H4 (cell line): ENCODE data around the gene TRMU. TPM values are rescaled to one million over a fixed set of nuclear protein-coding genes. Genes with fewer than 3 reads are reported as not detected.

Source experiments
- DNase-seq: peaks from one replicate; pipeline ENCODE4 v3.0.0-alpha.2; 2015; ENCODE audit warnings: low spot score
- total RNA-seq: library from RNA; depleted of rRNA; stranded (reverse); fragments of >200 nt; shearing (Covaris generic); gene quantifications from 2 replicates; pipeline ENCODE4 v1.2.3, GENCODE V29; 2014

Gene TRMU
- total RNA-seq, 1 experiment from 2014 or later: 37.0 TPM

DNA sequence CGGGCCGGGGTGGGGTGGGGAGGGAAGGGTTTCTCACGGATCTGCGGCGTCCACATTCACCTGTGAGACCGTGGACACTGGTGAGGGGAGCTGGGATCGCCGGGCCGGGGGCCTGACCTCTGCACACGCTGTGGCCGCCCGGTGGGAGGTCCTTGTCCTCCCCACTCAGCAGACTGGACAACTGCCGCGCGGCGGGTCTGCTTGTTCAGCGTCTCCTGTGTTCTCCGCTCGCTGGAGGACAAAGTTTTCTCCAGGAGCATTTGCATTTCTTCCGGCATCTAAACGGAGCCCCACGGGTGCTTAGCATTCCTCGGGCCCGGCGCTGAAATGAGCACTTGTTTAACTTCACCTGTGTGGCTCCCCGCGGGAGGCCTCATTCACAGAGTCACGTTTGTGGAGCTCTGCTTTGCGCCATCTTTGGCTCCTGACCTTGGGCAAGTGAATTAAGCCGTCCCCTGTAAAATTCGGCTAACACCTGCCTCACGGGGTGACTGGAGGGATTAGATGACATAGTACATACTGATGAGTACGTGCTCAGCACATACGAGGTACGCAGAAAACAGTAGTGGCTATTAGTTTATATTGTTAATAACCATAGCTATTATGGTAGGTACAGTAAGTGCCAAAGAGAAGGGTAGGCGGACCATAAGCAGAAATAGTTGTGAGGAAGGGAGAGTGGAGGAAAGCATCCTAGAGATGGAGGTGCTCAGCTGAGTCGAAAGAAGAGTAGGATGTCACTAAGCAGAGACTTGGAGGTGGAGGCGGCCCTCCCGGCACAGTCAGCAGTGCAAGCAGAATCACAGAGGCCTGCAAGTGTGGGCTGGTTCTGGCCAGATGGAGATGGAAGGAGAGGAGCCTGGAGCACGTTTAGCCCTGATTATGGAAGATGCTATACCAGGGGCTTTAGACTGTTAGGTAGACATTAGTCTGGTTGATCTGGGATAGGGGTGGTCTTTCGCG lies 885 bp downstream of the TRMU start:
- no peak for DNase-seq

DNA sequence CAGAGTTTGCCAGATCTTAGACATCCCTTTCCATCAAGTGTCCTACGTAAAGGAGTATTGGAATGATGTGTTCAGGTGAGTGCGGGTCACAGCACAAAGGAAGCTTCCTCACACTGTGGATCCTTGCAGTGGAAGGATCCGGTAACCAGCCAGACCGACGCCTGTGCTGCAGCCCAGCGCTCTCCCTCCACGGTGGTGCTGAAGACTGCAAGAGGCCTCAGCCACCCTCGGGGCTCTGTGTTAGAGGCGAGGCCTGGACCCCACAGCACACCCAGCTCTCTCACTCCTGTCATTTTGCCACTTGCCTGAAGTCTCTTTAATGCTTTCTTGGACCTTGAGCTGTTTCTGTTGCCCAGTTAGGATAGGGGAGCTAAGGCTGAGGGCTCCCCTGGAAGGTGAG lies 2.4 kb downstream of the TRMU start:
- DNase-seq: no peak

DNA sequence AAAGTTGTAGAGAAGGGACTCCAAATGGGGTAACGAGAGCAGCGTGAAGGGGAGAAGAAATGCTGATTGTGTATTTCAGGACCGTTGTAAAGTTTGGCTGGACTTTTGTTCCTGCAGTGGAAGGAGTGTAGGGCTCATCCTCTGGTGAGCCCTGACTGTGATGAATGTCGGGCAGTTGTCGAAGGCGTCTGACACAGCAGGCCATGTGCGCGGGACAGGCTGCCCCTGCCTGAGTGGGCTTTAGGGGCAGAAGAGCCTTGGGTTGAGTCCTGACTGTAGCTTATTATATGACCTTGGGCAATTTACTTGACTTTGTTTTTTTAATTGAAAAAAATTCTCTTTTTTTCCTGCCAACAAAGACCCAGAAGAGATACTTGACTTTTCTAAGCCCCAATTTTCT lies 3.1 kb downstream of the TRMU start:
- no peak for DNase-seq

DNA sequence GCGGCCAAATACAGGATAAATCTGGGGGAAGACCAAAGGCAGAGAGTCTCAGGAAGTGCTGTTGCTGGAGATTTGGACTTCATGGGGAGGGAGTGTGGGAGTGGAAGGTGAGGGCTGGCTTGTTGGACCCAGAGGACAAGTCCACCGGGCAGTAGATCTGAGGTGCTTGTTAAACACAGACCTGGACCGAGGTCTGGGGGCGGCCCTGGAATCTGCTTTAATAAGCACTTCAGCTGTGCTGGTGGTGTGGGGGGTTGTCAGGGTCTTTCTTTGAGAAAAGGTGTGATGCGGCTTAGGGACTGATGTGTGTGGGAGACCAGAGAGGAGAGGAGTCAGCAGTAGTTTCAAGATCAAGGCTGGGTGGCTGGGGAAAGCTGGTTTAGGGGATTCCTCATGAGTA lies 4.4 kb downstream of the TRMU start:
- DNase-seq: no peak

DNA sequence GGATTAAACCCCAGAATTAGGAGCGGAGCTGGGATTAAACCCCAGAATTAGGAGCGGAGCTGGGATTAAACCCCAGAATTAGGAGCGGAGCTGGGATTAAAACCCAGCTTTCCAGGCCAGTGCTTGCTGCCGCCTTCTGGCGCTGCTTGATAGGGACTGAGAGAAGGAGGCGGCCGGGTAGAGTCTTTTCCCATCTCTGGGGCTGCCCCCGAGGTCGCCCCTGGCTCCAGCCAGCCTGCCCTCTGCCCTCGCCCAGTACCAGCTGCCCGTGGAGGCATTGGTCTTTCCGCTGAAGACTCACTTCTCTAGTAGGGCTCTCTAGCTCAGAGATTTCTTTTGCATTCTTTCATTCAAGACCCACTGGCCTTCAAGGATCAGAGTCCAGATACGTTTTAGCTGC lies 5.2 kb downstream of the TRMU start:
- DNase-seq: no peak

DNA sequence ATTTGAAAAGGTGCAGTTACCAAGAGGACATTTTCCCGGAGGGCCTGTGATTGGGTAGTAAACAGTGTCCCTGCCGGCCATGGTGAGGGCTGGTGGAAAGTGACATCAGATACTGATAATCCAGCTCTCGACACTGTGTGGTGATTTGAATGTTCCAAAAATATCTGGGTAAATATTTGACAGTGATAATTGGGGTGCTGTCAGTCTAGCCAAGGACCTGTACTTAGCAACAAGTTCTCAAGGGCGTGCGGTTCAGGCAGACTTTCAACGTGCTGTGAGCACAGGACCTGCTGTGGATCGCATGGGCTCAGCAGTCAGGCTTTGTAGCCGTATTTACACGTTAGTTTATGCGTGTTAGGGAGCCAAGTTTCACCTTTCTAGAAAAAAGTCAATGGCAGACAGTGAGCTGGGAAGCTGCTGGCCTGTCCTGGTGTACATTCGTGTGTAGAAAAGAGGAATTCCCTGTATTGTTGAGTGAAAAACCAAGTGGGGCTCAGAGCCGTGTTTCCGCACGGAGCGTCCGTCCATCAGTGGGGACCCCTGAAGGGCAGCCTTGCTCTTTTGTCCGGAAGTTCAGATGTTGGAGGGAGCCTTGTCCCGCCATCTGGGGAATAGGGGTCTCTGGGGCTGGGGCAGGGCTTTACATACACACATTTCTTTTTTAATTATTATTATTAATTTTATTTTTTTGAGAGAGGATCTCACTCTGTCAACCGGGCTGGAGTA lies 11.3 kb downstream of the TRMU start:
- DNase-seq: no peak

DNA sequence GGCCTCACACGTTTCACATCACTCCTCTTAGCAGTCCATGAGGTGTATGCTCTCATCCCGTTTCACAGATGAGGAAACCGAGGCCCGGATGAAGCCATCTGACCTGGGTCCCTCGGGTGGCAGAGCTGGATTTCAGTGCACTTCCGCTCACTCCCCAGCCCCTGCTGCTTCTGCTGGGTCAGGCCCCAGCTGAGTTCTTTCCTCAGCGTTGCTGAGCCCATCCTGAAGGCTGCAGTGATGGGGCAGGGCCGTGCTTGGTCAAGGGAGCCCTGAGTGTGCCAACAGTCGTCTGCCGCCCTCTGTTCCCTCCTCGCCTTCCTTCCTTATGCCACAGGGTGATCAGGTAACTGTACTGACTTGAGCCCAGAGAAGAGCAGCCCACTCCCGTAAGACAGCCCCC lies 12.1 kb downstream of the TRMU start:
- DNase-seq: no peak

DNA sequence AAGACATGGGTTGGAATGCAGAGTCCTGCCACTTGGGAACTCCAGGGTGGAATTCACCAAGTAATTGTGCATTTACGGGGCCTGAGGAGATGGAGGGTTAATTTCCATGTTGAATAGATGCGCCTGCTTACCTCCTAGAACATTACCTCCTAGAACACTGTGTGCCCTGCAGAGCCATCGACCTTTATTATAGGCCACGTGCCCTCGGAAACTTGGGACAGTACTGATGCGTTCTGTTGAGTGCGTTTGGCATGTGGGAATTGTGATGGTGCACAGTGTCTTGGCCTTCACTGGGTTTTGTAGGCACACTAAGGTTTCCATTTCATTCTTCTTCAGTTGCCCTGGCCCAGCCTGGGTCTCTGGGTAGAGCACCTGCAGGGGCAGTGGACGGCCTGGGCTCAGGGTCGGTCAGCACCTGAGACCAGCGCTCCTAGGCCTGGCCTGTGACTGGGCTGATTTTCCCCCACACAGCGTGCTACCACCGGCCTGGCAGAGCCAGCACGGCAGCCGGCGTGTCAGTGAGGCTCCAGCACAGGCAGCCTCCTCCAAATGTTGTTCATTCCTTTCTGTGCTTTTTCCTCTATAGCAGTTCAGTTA lies 12.7 kb downstream of the TRMU start:
- DNase-seq: no peak

DNA sequence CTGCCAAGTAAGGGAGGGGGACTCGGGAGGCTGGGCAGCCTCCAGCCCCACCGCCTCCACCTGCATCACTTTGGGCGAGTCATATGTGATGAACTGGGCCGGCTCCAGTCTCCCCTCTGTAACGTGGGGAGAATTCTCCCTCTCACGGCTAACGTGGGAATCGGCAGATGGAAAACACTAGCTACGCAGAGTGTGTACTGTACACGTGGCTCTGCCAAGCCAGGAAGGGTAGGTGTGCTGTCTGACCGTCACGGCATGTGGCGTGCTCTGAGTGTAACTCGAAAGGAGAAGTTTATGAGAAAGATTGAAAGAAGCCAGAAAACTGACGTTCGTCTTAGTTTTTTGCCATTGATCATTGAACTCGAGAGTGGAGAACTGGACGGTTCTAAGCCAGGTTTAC lies 13.7 kb downstream of the TRMU start:
- DNase-seq: no peak

DNA sequence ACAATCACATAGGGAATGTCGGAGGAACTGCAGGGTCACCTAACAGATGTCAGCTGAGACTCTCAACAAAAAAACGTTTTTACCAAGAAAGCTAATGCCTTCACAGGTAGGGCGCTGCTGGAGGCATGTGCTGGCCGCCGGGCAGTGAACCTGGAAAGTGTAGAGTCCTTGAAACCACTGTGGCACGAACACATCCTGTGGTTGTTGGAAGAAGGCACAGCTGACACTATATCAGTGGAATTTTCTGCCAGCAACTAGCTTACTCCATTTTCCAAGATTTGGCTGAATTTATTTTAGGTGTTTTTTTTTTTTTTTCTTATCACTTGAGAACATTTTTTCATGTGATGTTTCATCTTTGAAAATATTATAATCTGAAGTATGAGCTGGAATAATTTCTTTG lies 14.2 kb downstream of the TRMU start:
- no peak for DNase-seq

DNA sequence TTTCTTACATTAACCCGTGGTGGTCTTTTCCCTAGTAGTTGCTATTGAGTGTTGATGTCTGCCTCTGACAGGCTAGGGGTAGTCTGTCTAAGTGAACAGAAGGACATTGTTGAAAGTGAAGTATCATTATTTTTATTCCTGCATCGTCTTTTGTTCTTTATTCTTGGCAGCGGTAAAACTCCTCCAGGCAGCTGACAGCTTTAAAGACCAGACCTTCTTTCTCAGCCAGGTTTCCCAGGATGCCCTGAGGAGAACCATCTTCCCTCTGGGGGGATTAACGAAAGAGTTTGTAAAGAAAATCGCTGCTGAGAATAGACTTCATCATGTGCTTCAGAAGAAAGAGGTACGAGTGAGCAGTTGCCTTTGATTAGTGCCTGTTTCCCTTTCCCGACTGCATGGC lies 14.6 kb downstream of the TRMU start:
- DNase-seq: no peak

DNA sequence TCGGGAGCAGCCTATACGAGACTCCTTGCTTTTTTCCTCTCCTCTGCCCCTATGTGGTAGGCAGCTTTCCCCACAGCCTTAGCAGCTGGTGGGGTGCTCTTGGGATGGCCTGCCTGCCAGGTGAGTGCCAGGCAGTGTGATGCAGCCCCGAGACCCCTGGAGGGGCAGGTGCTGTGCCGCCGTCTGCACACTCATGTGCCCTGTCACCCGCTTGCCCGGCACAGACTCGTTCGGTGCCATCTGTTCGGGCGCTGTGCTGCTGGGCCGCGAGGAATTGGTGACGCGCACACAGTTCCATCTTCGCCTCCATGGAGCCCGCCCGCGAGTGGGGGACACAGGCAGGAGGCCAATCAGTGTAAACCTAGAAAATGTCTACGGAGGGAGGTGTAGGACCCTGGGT lies 15.1 kb downstream of the TRMU start:
- DNase-seq: no peak

DNA sequence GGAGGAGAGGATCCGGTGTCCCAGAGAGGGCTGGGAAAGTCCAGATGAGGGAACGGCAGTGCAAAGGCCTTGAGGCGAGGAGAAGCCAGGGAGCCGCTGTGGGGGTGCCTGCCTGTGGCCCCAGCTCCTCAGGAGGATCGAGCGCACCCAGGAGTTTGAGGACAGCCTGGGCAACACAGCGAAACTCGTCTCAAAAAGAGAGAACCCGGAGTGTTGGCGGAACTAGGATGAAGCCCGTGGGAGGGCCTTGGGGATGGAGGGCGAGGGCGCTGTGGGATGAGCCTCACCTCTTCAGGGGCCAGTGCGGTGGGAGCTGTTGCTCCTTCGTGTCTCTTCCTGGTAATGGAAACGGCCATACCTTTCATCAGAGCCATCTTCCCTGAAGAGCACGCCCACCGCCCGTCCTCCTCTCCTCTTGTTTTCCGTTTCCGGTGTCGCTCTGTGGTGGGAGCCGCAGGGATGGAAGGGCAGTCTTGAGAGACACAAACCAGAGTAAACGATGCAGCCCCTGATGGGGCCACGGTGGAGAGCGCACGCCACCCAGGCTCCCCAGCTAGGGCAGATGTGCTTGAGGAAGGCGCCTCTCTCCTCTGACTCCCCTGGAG lies 15.7 kb downstream of the TRMU start:
- DNase-seq: no peak

DNA sequence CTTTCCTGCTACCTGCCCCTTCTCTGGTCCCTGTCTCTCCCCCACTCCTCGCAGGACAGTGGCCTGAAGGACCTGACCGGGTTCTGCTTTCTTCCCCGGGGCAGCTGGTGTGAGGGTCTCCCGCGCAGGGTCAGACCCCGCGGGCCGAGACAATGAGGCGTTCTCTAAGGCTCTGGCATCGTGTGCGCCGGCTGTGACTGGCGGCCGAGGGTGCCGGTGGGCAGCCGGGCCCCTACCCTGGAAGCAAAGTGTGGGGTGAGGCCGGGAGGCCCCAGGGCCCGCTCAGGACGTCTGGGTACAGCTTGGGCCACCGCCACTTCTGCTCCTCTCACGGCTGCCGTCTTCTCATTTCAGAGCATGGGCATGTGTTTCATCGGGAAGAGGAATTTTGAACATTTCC lies 16.3 kb downstream of the TRMU start:
- no peak for DNase-seq

DNA sequence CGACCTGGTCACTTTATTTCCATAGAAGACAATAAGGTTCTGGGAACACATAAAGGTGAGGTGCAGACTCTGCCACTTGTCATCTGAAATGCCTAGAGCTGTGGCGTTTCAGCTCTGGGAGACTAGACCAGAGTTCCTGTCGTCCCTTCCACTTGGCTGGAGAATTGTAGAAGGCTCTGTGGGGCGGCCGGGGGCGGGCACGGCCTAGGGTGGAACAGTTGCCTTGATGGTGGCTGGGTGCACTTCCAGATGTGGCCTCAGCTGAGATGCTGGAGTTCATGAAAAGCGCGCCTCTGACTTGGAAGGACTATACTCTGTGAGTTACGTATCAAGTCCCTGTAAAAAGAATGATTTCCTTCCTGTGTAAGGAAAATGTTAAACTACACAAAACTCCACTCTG lies 16.8 kb downstream of the TRMU start:
- DNase-seq: no peak

DNA sequence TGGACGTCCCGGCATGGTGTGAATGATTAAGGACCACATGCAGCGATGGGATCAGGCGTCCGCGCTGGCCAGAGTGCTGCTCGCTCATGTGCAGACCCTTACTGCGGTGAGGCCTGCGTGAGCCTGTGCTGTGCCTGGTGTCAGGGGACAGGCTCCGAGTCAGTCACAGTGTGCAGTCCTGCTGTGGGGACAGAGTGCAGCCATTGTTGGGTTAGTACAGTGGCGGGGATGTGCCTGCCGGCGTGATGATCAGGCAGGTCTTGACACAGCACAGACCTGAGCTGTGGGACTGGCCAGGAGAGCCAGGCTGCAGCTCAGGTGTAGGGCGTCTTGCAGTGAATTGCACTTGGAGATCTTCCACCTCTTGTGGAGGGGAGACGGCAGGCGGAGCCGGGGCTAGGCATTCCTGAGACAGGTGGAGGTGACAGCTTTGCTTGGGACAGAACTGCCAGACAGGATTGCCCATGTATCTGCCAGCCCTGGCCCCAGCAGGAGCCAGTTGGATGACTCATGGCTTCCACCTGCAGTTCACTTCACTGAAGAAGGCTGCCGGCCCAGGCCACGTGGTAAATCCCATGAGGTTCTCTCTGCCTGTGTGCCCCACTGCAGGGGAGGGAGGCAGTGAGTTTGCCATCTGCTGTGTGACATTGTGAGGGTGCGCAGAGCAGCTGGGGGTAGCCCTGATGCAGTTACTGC lies 17.3 kb downstream of the TRMU start:
- DNase-seq: peak; percentile 56

DNA sequence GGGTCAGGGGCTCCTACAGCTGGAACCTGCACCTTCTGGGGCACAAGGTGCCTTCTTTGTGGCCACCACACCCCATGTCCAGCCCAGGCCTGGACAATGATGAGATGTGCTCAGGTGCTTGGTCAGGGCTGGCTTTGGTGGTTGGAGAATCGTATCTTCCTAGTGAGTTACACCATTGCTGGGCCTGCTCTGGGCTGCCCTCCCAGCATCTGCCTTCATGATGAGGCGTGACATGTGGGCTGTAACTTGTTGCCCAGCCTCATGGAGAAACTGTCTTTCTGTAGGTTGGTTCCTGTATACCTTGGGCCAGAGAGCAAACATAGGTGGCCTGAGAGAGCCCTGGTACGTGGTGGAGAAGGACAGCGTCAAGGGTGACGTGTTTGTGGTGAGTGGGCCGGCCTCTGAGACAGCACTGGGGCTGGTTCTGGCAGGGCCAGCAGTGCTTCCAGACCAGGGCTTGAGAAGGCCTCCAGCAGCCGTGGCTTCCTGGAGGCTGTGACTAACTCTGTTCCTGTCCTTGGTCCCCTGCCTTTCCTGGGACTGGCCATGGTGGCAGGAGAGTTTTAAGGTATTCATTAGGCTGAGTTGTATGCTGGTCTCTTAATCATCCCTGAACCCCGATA lies 18.1 kb downstream of the TRMU start:
- no peak for DNase-seq

DNA sequence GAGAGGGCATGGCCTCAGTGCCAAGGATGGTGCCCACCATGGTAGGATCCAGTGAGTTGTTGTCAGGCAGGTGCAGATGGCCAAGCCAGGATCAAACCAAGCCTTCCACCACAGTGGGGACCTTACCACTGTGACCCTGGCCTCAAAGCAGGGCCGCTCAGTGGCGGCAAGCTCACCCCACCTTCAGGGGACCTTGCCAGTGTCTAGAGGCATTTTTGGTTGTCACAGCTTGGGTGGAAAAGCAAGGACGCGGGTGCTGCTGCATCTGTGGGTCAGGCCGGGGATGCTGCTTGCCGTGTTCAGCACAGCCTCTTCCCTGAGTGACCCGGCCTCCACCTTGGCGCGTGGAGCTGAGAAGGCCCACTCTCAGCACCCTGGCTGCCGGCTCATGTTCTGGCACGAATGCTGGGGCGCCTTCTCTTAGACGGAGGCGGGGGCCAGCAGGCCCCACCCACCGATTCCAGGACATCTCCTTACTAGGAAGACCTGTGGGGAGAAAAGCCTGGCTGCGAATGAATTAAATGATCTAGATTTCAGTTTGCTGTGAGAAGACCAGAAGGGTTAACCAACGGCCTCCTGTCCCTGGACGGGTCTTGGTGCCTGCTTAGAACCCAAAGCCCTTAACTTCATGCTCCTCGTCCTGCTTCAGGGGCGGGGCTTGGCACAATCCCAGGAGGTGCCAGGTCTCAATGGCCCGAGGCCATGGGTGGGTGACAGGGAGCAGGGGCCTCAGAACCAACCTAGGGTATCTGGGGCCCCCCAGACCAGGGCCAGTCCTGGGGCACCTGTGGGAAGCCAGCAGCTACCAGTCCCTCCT lies 18.9 kb downstream of the TRMU start:
- DNase-seq: no peak

DNA sequence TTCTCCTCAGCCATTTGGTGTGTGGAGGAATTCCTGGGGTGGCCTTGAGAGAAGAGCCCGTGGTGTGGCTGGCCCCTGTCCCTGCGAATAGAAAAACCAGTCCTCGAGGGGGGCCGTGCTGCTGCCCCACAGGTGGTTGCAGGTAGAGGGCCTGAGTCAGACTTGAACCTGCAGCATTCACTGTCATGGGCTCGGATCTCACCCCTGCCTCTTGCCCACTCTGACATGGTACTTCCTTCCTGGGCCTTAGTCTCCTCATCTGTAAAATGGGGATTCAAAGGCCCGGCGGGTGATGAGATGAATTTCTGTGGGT lies 19.4 kb downstream of the TRMU start:
- no peak for DNase-seq

DNA sequence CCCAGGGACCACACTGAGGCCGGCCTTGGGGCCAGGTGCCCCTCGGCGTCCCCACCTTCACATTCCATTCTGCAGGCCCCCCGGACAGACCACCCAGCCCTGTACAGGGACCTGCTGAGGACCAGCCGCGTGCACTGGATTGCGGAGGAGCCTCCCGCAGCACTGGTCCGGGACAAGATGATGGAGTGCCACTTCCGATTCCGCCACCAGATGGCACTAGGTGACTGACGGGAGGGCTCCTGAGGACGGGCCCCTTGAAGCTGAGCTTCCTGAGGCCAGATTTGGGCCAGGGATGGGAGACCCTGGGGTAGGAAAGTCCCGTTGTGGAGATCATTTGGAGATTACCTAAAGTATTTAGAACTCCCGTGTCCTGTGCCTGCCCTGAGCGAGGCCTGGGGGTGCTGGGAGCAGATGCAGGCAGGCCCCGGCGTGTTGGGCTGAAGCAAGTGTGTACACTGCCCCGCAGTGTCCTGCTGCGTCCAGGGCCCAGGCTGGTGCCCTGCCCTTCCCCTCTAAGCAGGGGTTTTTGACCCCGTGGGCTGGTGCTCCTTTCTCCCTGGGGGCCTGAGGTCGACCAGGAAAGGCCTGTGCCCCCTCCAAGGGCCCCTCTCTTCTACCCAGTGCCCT lies 20.0 kb downstream of the TRMU start:
- peak; percentile 36 for DNase-seq
